Myocyte (in vitro differentiated cells): ENCODE results near the gene RNF222. TPM values are rescaled to one million over a fixed set of nuclear protein-coding genes. Genes with fewer than 3 reads are reported as not detected.
A peak's percentile ranks its signal among the peaks of the same experiment; 100 is the strongest.

Experiments used
- DNase-seq: peaks from one replicate; pipeline ENCODE4 v3.0.0-alpha.2; 2012; ENCODE audit warnings: low read depth
- polyA plus RNA-seq: library from polyadenylated mRNA; unstranded; fragments of >200 nt; gene quantifications from one replicate; pipeline ENCODE4 v1.2.1, GENCODE V29; 2012; ENCODE audit warnings: missing spikeins
- total RNA-seq: library from RNA; depleted of rRNA; stranded (reverse); fragments of >200 nt; gene quantifications from 2 replicates; pipeline ENCODE4 v1.2.3, GENCODE V29; 2014

The RNF222 gene, protein sequence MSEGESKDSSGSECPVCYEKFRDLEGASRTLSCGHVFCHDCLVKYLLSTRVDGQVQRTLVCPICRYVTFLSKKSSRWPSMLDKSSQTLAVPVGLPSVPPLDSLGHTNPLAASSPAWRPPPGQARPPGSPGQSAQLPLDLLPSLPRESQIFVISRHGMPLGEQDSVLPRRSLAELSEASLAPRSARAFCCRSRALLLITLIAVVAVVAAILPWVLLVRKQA
- total RNA-seq, result not detected in 2 replicates
- 0.08 TPM for polyA plus RNA-seq

DNA sequence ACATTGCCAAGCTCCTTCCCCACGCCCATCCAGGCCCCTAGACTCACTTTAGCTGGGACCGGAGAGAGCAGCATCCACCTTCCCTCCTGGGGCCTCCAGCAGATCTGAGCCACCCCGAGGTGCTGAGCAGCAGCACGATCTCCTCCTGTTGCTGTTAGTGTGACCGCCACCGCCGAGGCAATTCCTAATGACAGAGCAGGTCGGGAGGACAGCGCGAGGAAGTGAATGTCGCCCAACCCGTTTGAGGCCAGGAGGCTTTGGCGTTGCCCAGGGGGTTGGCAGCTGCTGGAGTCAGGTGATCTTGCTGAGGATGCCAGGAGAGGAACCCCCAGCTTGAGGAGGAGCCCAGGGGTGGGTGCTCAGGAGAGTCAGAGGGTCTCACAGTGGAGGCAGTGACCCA lies at the start of gene RNF222:
TSS of gene RNF222 (minus strand) at position 192 of the 400 bp plus-strand sequence. CDS start 4,366 bp downstream, outside the sequence.
- DNase-seq, result no peak

DNA sequence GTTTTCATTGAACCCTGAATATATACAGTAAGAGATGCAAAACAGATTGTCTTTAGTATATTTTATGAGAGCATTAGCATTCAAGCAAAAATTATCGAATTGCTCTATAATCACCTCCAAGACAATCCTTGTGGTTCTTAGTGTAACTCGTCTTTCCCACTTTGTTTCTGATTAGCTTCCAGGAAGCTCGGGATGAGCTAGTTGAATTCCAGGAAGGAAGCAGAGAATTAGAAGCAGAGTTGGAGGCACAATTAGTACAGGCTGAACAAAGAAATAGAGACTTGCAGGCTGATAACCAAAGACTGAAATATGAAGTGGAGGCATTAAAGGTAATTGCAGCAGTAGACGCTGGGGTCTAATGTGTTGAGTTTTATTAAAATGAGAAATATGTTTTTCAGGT lies 47.9 kb upstream of the RNF222 start:
- DNase-seq, result no peak

DNA sequence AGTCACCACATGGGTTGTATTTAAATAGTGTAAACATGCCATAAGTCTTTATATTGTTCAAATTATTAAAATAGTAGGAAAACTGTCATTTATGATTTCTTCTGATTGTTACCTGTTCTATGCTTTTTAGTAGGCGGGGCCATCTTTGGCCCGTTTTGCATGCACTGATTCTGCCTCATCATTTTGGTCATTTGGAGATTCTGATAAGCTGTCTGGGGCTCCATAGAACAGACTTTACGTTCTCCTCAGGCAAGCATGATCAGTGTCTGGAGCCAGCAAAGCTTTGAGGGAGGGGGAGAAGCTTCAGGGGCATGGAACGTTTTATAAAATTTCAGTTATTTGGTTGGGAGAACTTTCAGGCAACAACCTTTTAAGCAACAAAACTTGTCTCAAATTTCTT lies 46.9 kb upstream of the RNF222 start:
- no peak for DNase-seq

DNA sequence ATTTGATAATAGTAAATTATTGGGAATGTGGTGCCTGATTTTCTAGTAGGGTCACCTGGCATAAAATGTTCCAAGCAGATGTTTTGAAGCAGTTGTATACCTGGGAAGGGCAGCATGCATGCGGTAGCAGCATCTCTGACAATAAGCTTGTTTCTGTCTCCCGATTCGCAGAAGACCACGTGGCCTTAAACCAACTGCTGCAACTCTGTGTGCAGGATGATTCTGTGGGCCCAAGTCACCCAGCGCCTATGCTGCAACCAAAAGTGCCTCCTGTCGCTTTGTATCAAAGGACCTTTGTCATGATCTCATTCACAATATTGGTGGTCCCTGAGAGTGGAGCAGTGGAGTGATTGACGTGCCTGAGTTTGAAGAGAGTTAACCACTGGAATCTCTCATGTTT lies 46.1 kb upstream of the RNF222 start:
- DNase-seq, result no peak

DNA sequence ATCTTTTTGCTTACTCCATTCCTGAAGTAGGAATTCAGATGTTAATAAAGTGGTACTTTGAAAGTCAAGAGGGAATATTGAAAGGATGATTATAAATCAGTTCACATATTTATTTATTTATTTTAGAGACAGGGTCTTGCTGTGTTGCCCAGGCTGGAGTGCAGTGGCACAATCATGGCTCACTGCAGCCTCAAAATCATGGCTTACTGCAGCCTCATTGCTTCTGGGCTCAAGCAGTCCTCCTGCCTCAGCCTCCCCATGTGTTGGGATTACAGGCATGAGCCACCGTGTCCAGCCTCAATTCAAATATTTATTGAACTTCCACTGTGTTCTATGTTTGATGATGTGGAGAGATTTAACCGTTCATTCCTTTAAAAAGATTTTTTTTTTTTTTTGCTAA lies 44.7 kb upstream of the RNF222 start:
- no peak for DNase-seq

DNA sequence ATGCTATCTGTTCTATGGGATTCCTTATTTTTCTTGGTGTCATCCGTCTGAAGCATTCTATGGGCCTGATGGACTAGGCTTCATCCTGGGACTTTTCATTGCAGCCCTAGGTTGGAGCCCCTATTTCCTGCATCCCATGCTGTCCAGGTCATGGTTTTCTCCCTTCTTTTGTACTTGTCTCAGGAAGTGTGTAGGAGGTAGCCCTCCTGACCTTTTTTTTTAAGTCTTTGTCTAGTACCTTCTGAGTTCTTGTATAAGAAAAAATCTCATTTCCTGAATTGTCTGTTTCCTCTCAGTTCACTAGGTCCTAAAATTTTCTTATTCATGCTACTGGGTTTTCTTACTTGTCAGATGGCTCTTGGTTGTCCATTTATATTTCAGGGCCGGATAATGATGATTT lies 44.1 kb upstream of the RNF222 start:
- no peak for DNase-seq

DNA sequence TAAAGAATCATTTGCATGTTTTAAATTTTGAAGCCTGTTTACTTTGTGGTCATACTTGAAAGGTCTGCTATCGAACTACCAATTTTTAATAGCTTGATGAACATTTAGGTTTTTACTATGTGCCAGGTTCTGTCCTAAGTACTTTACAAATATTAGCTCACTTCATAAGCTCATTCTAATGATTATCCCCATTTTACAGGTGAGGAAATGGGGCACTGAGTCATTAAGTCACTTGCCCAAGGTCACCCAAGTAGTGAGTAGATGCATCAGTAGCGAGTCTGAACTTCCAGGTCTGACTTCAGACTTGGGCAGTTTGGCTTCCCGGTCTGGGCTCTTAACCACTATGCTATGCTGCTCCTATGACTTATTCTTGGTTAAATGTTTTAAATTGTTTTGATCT lies 42.1 kb upstream of the RNF222 start:
- DNase-seq, result no peak

DNA sequence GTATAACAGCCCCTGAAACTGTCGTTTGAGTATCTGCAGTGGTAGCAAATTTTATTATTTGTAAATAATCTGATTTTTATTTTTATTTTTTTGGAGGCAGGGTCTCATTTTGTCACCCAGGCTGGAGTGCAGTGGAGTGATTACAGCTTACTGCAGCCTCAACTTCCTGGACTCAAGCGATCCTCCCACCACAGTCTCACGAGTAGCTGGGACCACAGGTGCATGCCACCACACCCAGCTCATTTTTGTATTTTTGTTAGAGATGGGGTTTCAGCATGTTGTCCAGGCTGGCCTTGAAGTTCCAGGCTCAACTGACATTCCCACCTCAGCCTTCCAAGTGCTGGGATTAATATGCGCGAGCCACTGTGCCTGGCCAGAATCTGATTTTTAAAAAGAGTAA lies 40.8 kb upstream of the RNF222 start:
- DNase-seq, result peak; percentile 28

DNA sequence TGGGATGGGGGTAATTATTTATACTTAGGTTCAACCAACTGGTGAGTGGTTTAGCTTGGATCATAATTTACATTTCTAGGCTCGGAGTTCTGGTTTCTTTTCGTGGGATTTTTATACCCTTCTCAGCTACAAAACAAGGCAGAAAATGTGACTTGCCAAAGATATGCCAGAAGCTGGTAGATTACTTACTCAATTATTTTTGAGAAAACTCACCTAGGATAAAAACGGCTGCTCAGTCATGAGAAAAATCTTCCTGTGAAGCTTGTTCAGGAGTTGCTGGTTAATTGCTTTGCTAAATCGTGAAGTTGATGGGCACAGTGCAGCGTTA lies 39.2 kb upstream of the RNF222 start:
- peak; percentile 9 for DNase-seq

DNA sequence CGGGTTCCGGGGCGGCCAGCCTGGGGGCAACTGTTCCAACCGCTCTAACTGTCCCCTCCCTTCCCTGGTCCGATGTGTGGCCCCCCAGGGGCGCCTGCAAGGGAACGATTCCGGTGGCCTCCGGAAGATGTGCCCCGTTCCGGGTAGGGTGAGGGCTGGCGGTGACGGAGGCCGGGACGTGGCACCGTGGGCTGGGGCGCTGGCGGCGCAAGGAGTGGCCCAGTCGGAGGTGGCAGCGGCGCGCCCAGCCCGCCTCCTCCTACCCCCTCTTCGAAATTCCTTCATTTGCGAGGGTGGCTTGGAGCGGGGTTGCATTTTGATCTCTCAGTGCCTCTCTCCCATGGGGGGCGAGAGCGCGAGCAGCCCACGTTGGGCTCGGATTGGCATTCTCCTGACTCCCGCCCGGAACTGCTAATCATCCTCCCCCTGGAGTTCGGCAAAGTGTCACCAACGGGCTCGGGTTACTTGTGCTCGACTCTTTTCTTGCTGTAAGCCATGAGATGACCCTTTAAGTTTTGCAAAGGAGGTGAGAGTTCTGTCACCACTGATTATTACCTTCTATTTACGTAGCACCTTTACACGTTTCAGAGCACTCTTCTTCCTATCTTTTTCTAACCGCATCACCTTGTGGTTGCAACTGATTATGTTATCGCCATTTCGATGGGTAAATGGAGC lies 38.7 kb upstream of the RNF222 start:
- peak; percentile 65 for DNase-seq

DNA sequence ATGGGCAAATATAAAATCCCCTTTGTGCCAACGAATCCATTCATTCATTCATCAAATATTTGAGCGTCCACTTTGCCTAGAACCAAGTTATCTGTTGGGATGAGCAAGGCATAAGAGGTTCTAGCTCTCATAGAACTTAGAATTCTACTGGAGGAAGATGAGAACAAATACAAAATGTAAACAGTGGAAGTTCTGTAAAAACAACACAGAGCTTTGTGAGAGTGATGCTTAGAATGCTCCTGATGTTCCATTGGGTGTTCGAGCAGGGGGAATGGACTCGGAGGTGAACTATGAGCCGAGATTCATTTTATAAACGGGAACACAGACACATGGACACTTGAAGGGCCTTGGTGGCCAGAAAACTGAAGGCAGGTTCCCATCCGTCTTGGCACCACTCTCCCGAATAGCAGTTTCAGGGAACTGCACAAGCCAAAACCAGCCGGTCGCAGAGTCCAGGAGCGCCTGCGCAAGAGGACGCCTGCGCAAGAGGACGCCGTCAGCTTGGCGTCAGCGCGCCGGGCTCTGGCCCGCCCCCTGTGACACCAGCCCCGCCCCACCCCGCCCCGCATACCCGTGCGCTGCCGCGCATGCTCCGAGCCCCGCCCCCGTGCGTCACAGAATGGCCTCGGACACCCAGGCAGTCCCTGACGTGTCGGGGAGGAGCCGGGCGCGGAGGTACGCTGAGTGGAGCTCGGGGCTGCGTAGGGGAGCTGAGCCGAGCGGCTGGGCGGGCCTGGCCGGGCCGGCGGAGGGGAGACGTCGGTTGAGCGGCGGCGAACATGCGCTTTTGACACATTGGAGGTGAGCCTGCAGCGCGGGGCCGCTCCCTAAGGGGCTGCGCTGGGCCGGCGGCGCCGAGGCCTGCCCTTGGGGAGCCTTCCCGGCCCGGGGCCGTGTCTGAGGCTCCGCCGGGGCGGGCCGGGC lies 37.9 kb upstream of the RNF222 start, which contains the start of gene NDEL1:
TSS of gene NDEL1 (plus strand) at position 640 of the 924 bp plus-strand sequence. CDS start 8,388 bp downstream, outside the sequence.
- peak; percentile 97 for DNase-seq

DNA sequence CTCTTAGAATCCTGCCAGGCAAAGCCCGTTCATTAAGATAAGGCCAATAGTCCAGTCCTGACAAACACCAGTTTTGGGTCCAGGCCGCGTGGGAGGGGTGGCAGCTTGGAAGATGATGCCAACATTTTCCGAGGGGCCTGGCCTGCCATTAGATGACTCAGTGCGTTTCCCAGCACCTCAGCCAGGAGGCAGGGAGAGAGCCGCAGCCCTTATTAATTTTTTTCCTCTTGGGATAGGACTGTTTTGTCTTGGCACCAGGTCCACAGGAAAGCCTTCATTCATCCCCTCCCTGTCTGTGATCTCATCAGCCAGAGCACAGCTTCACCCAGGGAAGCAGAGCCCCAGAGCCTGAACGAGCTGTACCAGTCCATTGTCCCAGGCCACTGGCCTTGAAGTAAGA lies 33.3 kb upstream of the RNF222 start:
- DNase-seq, result peak; percentile 24

DNA sequence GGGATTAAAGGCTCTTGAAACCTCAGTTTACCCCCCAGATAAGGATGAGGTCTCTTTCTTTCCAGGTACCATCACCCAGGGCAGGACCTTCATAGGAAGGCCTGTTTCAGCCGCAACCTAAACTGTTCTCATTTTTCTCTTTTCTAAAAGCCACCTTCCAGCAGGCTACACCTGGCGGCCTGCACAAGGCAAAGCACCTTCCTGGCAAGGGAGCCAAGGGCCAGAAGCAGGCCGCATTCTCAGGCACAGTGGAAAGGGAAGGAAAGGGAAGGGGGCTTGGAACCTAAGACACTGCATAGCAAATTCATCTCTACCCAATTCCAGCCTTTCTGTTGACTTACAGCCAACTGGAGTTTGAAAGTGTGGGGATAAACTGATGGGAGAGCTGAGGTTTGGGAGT lies 29.2 kb upstream of the RNF222 start:
- DNase-seq, result no peak

DNA sequence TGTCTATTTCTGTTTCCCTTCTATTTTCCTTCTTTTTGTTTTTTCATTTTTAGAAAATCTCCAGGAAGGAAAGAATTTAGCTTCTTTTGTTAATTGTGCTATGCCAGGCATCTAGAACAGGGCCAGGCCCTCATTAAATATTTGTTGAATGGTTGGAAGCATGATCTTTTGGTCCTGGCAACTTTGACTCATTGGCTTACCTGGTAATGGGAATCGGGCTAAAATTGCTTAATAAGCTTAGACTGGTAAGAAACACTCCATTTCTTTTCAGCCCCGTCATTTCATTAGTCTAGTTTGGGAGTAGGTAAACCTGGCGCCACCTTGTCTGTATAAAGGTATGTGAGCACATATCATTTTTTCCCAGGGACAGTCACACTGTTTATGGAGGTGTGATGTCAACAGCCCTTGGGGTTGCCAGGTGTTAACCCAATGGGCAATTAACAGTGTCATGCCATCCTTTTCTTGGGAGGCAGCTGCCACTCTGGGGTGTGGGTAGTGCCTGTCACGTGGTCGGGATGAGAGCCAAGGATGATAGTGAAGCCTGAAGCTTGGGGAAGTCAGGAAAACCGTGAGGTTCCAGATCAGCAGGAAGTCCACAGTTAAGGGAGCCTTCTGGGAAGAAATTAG lies 28.6 kb upstream of the RNF222 start:
- DNase-seq, result peak; percentile 78

DNA sequence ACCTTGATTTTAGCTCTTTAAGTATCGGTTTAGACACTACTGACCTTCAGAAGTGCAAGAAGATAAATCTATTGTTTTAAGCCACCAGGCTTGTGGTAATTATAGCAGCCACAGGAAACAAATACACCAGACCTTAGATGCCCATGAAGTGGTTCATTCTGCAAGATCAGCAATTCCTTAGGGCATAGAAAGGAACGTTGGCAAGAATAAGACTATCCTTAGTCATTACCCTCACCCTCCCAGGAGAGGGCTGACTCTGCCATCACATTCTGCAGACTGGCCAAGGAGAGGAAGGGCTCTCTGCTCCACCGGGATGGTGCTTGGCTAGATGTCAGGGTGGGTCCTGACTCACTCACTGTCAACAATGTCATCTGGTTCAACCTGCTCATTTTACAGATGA lies 23.9 kb upstream of the RNF222 start:
- peak; percentile 57 for DNase-seq

DNA sequence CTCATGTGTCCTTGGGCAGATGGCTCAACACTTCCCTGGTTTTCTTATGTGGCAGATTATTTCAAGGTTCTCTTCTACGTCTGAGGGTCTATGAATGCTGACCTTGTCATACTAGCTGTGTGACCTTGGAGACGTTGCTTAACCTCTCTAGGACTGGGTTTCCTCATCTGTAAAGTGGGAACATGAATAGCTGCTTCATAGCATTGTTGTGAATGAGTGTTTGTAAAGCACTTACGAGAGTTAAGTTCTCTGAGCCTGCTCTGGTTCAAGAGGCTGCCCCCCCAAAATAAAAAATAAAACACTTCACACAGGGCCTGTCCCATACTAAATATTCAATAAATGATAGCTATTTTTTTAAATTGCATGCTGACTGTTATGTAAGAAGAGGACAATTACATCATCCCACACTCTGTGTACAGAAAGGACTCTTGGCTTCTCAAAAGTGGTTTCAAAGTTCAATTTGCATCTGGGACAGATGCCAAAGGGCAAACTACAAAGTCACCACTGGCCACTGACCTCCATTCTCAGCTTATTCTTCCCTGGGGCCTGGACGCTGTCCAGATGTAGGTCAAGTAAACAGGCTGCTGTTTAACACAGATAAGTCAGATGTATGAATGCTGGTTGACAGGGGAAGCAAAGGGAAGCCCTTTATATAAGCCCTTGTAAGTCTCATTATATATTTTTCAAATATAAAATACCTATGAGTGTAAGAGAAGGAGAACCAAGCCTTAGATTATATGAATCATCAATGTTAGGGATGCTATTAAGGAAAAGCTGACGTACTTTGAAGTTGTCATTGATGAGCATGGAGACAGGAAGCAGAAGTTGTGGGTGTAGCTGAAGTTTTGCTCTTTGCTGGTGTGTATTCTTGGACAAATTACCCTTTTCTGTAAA lies 22.7 kb upstream of the RNF222 start:
- DNase-seq, result peak; percentile 91

DNA sequence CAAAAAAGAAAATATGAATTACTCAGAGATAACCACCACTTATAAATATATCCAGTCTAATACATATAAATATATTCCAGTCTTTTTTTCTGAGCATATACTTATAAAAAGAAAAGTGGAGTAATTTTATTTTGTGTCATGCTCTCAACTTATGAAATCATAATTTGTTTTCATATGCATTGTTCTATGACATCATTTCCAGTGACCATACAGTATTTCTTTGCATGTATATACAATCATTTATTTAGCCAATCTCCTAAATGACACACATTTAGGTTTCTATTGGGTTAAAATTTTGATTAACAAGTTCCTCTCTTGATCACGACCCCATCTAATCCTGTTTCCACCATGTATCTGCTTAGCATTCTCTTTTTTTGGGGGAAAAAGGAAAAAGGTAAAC lies 21.7 kb upstream of the RNF222 start:
- DNase-seq, result no peak

DNA sequence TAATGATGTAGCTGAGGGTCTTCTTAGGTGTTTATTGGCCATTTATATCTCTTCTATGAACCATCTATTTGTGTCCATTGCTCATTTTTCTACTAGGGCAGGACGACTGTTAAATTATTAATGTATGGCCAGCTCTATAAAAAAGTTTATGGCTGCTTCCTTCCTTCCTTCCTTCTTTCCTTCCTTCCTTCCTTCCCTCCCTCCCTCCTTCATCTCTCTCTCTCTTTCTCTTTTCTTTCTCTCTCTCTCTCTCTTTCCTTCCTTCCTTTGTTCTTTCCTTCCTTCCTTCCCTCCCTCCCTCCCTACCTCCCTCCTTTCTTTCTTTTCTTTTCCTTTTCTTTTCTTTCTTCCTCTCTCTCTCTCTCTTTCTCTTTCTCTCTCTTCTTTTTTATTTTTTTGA lies 20.8 kb upstream of the RNF222 start:
- no peak for DNase-seq

DNA sequence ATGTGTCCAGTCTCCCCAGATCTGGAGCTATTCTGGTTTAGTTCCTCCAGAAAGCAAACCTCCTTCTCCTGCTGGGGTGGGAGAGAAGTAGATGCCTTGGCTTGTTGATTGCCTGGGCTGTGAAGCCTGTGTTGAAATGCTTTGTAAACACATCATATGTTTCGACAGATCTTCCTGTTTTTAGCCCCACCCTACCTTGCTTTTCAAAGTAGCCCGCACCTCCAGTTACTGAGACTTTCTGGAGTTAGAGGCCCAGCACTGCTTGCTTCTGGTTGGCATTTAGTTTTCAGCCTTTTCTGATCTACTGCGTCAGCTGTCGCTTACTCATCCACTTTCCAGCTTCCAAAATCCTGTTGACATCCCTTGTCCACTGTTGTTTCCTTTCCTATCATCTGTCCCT lies 20.2 kb upstream of the RNF222 start:
- DNase-seq, result peak; percentile 64

DNA sequence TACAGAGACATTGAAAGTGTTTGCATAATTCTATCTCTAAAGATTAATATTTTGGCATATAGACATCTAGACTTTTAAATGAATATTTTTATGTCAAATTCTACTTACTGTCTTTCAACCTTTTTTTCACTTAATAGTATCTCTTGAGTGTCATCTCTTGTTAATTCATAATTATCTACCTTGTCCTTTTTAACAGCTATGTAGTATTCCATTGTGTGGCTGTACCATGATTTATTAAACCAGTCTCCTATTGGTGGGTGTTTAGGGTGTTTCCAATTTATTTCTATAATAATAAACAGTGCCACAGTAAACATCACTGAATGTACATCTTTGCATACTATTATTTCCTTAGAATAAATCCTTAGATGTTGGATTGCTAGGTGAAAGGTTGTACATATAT lies 16.3 kb upstream of the RNF222 start:
- no peak for DNase-seq

DNA sequence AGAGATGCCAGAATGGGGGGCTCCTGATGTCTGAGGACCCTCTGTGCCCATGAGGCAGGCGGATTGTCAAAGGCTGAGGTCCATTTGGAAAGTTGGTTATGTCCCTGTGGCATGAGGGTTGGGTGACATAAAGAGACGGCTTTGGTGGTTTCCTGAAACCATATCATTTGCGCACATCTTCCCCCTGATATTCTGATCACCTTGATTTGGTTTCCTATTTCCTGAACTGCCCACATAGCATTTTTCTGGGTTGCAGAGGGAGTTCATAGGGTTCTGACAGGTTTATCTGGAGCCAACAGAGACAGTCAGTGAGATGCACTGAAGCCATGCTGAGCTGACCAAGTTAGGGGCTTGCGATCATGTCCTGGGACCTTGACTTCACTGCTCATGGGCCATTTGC lies 15.7 kb upstream of the RNF222 start:
- no peak for DNase-seq
